ENCODE results near the gene TTC7B. TPM values are rescaled to one million over a fixed set of nuclear protein-coding genes. Genes with fewer than 3 reads are reported as not detected.
A peak's percentile ranks its signal among the peaks of the same experiment; 100 is the strongest.

TTC7B gene
- total and polyA plus RNA-seq, 2 of the 8 experiments (the other 6 are each of a cell fraction or from before 2014, with no cell fraction given): 23.7 to 34.0 TPM

DNA sequence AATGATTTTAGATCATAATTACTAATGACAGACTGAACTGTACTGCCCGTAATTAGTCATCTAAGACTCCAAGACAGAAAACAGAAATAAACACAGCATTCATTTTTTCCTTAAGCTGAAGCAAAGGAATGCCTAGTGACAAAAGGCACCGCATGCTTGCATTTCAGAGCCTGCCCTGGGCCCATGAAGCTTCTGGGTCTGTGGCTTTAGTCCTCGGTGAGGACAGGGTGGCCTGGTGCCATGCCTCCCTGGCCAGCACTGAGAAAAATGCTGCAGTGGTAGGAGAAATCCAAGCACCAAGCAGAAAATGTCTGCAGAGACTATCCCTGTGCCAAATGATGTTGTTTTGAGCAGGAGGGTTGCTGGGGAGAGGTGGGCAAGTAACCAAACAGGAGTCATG lies 247.8 kb downstream of the TTC7B start:
- Histone ChIP-seq H3K4me2 (ENCODE audit: insufficient read depth in 1 of 2, low read depth in 2 of 2, low read length in 2 of 2) (no peak overlapping the region), H4K8ac (ENCODE audit: extremely low read depth, insufficient read depth, low read length) (no peak overlapping the region), H2AK5ac (ENCODE audit: low read depth, low read length) (no peak overlapping the region; the same call in 1 of the 2 replicates), H3K9me3 (ENCODE audit: insufficient read depth in 2 of 2, low read depth in 1 of 2, low read length in 1 of 2) (no peaks in the 10 kb centered on the region), H3K27ac (ENCODE audit: low read depth, low read length) (no peak overlapping the region), H4K5ac (ENCODE audit: insufficient read length, low read depth, low read length) (no peak overlapping the region), H3K14ac (ENCODE audit: insufficient read length) (no peak overlapping the region), H3K36me3 (ENCODE audit: control insufficient read depth in 2 of 4, insufficient read depth in 4 of 4, low read length in 3 of 4) (no peaks in the 10 kb centered on the region), H3K79me1 (ENCODE audit: low read depth, low read length) (no peaks in the 10 kb centered on the region), H2BK5ac (ENCODE audit: low read depth, low read length) (no peak overlapping the region), H3K23me2 (ENCODE audit: low read depth, low read length) (no peaks in the 10 kb centered on the region), H2AFZ (ENCODE audit: low read length) (no peak overlapping the region), H3K18ac (ENCODE audit: extremely low read depth, low read length) (no peak overlapping the region), H3K23ac (ENCODE audit: insufficient read length) (no peak overlapping the region), H2BK15ac (ENCODE audit: low read length) (0 out of 2 replicates have a peak overlapping the region, but pooled peaks have one; percentile 55), H2BK20ac (ENCODE audit: low read length) (no peak overlapping the region), H4K20me1 (replicated peaks in 1 of 2; ENCODE audit: control insufficient read depth in 1 of 2, insufficient read depth in 2 of 2, low read length in 2 of 2) (no peaks in the 10 kb centered on the region), H3K79me2 (ENCODE audit: control insufficient read depth in 1 of 2, insufficient read depth in 2 of 2, low read length in 2 of 2) (no peaks in the 10 kb centered on the region), H4K91ac (replicated peaks; ENCODE audit: insufficient read length, low read length) (no peak overlapping the region), H3K4me3 (ENCODE audit: extremely low read depth in 1 of 4, insufficient read depth in 2 of 4, low read depth in 3 of 4, low read length in 4 of 4) (no peak overlapping the region), H3K27me3 (replicated peaks in 1 of 4; ENCODE audit: control insufficient read depth in 3 of 4, extremely low read depth in 1 of 4, insufficient read depth in 3 of 4, low read length in 3 of 4) (0 out of 7 replicates have a peak, but pooled peaks cover 0 to under 1% (median 0%) of the 10 kb centered on the region in 4 experiments), H3K9ac (replicated peaks in 1 of 4; ENCODE audit: extremely low read depth in 1 of 4, low read depth in 3 of 4, low read length in 3 of 4) (no peak overlapping the region), H3K4ac (replicated peaks; ENCODE audit: insufficient read length, low read depth, low read length) (no peak overlapping the region), H2BK120ac (replicated peaks; ENCODE audit: low read depth, low read length) (no peak overlapping the region), H3K4me1 (replicated peaks in 1 of 4; ENCODE audit: control insufficient read depth in 3 of 4, insufficient read depth in 4 of 4, low read length in 3 of 4) (peaks cover 2 to 23% (median 7%) of the 10 kb centered on the region in 4 experiments; a peak in 5 of 7 replicates), H2BK12ac (ENCODE audit: low read depth, low read length) (no peak overlapping the region), H3K56ac (replicated peaks; ENCODE audit: insufficient read length, low read depth, low read length) (no peak overlapping the region)
- 76% methylated on average over 3 of the region's 3 CpGs; no CpG with 5 or more reads in 1 of the 2 experiments for WGBS, 2 experiments (ENCODE audit: extremely low coverage in 1 of 2, insufficient coverage in 1 of 2, insufficient read length in 1 of 2, insufficient replicate concordance in 2 of 2, low coverage in 1 of 2, low lambda C conversion rate in 2 of 2, missing lambda C conversion rate in 1 of 2)
- TF ChIP-seq HDAC6 (IDR thresholded peaks at IDR 0.05; ENCODE audit: low read depth, low read length) (no peak), GTF2F1 (IDR thresholded peaks at IDR 0.05; ENCODE audit: borderline replicate concordance, low read depth, low read length) (no peak), BRCA1 (IDR thresholded peaks at IDR 0.05; ENCODE audit: low read depth, low read length) (no peak), BACH1 (IDR thresholded peaks at IDR 0.05; ENCODE audit: low read length) (no peak), EZH2 (IDR thresholded peaks at IDR 0.05; ENCODE audit: low read depth, low read length, severe bottlenecking) (no peak), POLR2AphosphoS5 (IDR thresholded peaks at IDR 0.05; ENCODE audit: low read depth, low read length) (no peak)
- TF ChIP-seq, protein P1, sequence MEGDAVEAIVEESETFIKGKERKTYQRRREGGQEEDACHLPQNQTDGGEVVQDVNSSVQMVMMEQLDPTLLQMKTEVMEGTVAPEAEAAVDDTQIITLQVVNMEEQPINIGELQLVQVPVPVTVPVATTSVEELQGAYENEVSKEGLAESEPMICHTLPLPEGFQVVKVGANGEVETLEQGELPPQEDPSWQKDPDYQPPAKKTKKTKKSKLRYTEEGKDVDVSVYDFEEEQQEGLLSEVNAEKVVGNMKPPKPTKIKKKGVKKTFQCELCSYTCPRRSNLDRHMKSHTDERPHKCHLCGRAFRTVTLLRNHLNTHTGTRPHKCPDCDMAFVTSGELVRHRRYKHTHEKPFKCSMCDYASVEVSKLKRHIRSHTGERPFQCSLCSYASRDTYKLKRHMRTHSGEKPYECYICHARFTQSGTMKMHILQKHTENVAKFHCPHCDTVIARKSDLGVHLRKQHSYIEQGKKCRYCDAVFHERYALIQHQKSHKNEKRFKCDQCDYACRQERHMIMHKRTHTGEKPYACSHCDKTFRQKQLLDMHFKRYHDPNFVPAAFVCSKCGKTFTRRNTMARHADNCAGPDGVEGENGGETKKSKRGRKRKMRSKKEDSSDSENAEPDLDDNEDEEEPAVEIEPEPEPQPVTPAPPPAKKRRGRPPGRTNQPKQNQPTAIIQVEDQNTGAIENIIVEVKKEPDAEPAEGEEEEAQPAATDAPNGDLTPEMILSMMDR (IDR thresholded peaks at IDR 0.05; ENCODE audit: control extremely low read depth in 1 of 3, insufficient read depth in 1 of 3, low read depth in 1 of 3, low read length in 3 of 3): no peak
- DNase-seq (ENCODE audit: low read depth in 1 of 2, low spot score in 2 of 2): no peak
- ChIA-PET CTCF (ENCODE audit: partially characterized antibody) (interaction anchor here (0.6 to 1.3 kb wide), 5 partner anchors 15 to 560 kb away, joined by 3 to 6 read pairs (median 3); no protein-coding TSS in a partner anchor), POLR2A (ENCODE audit: partially characterized antibody) (interaction anchor here (1.1 kb wide), 1 partner anchor 22 kb away, joined by 4 read pairs; no protein-coding TSS in a partner anchor)
- FAIRE-seq: no peak
